Measurements from ENCODE around the gene KBTBD7.

DNA sequence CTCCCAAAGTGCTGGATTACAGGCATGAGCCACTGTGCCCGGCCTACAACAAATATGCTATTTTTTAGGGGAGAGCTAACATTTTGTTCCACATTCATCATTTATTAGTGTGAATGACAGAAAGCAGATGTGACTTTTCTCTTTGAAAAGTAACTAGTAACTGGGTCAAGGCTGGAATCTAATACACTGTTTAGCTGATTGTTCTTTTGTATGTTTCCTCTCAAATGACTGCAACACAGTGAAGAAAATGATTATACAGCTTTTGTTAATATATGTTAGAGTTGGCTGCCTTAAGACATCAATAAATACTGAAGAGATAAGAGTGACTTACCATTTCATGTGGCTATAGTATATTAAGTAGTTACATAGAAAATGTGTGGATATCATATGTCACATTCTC is 42.0 kb upstream of the KBTBD7 start:
- TF ChIP-seq, protein P1, sequence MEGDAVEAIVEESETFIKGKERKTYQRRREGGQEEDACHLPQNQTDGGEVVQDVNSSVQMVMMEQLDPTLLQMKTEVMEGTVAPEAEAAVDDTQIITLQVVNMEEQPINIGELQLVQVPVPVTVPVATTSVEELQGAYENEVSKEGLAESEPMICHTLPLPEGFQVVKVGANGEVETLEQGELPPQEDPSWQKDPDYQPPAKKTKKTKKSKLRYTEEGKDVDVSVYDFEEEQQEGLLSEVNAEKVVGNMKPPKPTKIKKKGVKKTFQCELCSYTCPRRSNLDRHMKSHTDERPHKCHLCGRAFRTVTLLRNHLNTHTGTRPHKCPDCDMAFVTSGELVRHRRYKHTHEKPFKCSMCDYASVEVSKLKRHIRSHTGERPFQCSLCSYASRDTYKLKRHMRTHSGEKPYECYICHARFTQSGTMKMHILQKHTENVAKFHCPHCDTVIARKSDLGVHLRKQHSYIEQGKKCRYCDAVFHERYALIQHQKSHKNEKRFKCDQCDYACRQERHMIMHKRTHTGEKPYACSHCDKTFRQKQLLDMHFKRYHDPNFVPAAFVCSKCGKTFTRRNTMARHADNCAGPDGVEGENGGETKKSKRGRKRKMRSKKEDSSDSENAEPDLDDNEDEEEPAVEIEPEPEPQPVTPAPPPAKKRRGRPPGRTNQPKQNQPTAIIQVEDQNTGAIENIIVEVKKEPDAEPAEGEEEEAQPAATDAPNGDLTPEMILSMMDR (IDR thresholded peaks at IDR 0.05) = no peak
- no peak for TF ChIP-seq POLR2A (IDR thresholded peaks at IDR 0.05)
